NT2/D1 (cell line): Measurements from ENCODE around the gene MLPH.

ENCODE experiments used
- DNase-seq: peaks from one replicate; pipeline ENCODE4 v3.0.0-alpha.2; 2011; ENCODE audit warnings: low read depth, low spot score
- H3K27me3 ChIP-seq: 2 replicates; pipeline ENCODE4 v1.6.0; 2011; ENCODE audit warnings: mild to moderate bottlenecking; ENCODE audit not compliant: insufficient read length, insufficient read depth
- H3K36me3 ChIP-seq: 2 replicates; pipeline ENCODE4 v1.6.1; 2011; ENCODE audit warnings: mild to moderate bottlenecking, low read length, mixed read lengths; ENCODE audit not compliant: insufficient read depth, insufficient read length
- H3K4me1 ChIP-seq: 2 replicates; pipeline ENCODE4 v1.5.1; 2011; ENCODE audit not compliant: insufficient read depth, insufficient read length
- H3K4me3 ChIP-seq: 2 replicates; pipeline ENCODE4 v1.5.1; 2011; ENCODE audit warnings: low read depth; ENCODE audit not compliant: insufficient read length
- H3K9ac ChIP-seq: 2 replicates; pipeline ENCODE4 v1.6.0; 2011; ENCODE audit warnings: low read depth; ENCODE audit not compliant: insufficient read length
- H3K9me3 ChIP-seq: 2 replicates; pipeline ENCODE4 v1.5.1; 2011; ENCODE audit warnings: mild to moderate bottlenecking, low read length; ENCODE audit not compliant: insufficient read depth
- SUZ12 ChIP-seq: IDR thresholded peaks from 2 replicates; pipeline ENCODE4 v1.6.1; 2011; ENCODE audit not compliant: insufficient read length, insufficient read depth; ENCODE audit errors: extremely low read depth
- YY1 ChIP-seq: IDR thresholded peaks from 2 replicates; pipeline ENCODE4 v1.6.1; 2011; ENCODE audit not compliant: insufficient read length, insufficient read depth
- ZNF274 ChIP-seq: IDR thresholded peaks from 2 replicates; pipeline ENCODE4 v1.6.1; 2011; ENCODE audit warnings: mild to moderate bottlenecking, low read depth, low read length

Gene MLPH

DNA sequence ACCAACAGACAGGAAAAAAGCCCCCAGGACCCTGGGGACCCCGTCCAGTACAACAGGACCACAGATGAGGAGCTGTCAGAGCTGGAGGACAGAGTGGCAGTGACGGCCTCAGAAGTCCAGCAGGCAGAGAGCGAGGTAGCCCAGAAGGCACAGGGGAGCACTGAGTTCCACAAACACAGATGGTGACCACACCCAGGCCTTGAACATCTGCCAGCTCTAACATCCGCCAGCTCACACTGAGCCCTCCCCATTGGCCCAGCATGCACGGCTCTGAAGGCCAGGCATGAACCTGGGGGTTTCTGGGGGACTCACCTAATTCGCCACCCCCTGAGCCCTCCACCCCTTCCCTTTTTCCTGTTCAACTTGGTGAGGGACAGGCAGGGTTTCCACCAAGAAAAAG lies 53.8 kb downstream of the MLPH start:
- Histone ChIP-seq H3K9me3 (no peaks in the 10 kb centered on the region), H3K9ac (no peak overlapping the region), H3K27me3 (no peaks in the 10 kb centered on the region), H3K36me3 (no peaks in the 10 kb centered on the region), H3K4me1 (peaks cover 4% of the 10 kb centered on the region), H3K4me3 (no peak overlapping the region)
- no peak for TF ChIP-seq YY1
- no peak for TF ChIP-seq SUZ12
- no peak for TF ChIP-seq ZNF274
- DNase-seq: no peak

DNA sequence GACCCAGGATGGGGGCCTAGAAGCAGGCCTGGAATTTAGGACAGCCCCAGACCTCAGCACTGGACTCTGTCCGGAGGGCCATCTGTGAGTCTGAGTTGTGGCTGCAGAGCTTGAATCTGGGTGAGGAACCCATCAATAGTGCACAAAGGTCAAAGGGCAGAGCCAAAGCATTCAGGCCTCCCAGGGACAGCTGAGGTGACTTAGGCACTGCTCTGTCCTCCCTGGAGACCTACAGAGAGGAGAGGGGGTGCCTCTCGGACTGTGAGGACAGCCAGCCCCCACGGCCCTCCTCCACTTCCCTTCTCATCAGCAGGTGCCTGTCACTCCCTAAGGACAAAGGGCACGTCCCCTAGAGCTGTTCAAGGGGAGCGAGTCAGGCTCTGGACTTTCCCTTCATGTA lies 54.2 kb downstream of the MLPH start:
- no peaks in the 10 kb centered on the region for H3K9me3 ChIP-seq
- TF ChIP-seq ZNF274 (no peak), YY1 (no peak), SUZ12 (no peak)
- H3K9ac ChIP-seq: no peak overlapping the region
- H3K4me3 ChIP-seq: no peak overlapping the region
- no peak for DNase-seq
- H3K4me1 ChIP-seq: peaks cover 4% of the 10 kb centered on the region
- H3K27me3 ChIP-seq: no peaks in the 10 kb centered on the region
- H3K36me3 ChIP-seq: no peaks in the 10 kb centered on the region

DNA sequence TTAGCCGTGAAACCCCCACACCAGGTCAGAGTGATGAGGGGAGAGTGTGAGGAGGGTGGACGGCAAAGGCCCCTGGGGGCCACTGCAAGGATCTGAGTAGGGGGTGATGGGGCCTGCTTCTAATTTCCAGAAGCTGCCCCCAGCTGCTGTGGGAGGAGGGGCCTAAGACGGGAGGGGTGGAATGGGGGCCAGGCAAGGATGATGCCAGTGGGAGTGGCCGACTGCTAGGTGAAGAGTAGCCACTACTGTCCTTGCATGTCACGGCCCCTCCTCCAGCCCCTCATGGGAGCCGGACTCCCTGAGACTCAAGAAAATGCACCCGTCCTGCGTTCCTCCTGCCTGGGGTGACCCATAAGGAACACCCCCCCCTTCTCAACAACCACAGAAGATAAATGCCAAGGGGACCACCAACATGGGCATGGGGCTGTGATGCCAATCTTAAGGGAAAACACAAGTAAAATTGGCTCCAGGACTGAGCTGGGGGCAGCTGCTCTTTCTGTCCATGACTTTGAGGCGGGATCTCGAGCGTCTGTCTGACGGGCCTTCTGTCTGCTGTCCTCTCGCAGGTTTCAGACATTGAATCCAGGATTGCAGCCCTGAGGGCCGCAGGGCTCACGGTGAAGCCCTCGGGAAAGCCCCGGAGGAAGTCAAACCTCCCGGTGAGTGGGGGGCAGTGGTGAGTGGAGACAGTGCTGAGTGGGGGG lies 55.1 kb downstream of the MLPH start:
- TF ChIP-seq ZNF274: no peak
- peaks cover 4% of the 10 kb centered on the region for H3K4me1 ChIP-seq
- no peaks in the 10 kb centered on the region for H3K36me3 ChIP-seq
- no peaks in the 10 kb centered on the region for H3K9me3 ChIP-seq
- H3K27me3 ChIP-seq: no peaks in the 10 kb centered on the region
- no peak overlapping the region for H3K9ac ChIP-seq
- no peak overlapping the region for H3K4me3 ChIP-seq
- DNase-seq: no peak

DNA sequence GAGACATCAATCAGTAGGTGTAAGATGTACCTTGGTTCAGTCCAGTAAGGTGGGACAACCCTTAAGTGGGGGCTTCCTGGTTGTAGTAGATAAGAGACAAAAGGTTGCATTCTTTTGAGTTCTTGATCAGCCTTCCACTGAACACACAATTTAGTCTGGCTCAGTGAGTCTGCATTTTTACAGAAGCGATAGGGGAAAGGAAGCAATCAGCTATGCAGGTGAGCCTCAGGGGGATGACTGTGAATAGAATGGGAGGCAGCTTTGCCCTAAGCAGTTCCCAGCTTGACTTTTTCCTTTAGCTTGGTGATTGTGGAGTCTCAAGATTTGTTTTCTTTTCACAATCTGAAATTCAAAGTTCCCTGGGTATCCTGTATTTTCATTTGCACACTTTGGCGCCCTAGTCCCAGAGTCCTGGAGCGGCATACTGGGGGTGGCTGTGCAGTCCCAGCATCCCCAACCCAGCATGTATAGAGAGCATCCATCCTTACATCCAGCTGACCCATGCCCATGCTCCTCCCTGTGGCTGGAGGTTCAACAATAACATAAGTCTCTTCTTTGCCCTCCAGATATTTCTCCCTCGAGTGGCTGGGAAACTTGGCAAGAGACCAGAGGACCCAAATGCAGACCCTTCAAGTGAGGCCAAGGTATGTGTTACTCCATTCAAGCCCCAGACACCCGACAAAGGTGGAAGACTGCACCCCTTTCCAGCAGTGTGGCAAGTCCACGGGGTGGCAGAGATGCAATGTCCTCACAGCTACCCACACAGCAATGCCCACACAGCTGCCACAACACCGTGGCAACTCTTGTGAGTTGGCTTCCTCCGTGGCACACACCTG lies 59.2 kb downstream of the MLPH start:
- H3K9ac ChIP-seq: no peak overlapping the region
- no peaks in the 10 kb centered on the region for H3K36me3 ChIP-seq
- TF ChIP-seq YY1 (no peak), SUZ12 (no peak), ZNF274 (no peak)
- H3K4me1 ChIP-seq: no peaks in the 10 kb centered on the region
- H3K9me3 ChIP-seq: no peaks in the 10 kb centered on the region
- H3K27me3 ChIP-seq: no peaks in the 10 kb centered on the region
- no peak overlapping the region for H3K4me3 ChIP-seq
- no peak for DNase-seq

DNA sequence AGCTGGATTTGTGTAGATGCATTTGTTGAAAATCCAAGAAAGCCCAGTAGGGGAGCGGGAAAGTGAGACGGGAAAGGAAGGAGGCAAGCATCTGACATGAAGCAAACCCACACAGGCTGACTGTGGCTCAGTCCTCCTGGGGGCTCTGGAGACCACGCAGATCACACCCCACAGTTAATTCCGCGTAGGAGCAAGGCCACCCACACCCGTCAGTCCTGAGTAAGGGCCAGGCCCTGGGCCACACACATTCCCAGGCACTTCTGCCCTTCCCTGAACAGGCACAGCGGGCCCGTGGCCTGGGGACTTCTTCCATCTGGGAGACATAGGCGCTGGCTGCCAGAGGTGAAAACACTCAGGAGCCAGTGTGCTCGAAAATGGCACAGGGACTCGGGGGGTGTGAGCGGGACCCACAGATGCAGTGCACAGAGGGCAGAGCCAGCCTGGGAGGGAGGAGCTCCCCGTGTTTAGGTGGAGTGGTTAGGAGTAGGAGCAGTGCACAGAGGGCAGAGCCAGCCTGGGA lies 59.9 kb downstream of the MLPH start:
- no peak overlapping the region for H3K9ac ChIP-seq
- H3K4me3 ChIP-seq: no peak overlapping the region
- H3K36me3 ChIP-seq: no peaks in the 10 kb centered on the region
- H3K4me1 ChIP-seq: no peaks in the 10 kb centered on the region
- no peak for DNase-seq
- no peaks in the 10 kb centered on the region for H3K9me3 ChIP-seq
- TF ChIP-seq ZNF274 (no peak), YY1 (no peak), SUZ12 (no peak)
- no peaks in the 10 kb centered on the region for H3K27me3 ChIP-seq

DNA sequence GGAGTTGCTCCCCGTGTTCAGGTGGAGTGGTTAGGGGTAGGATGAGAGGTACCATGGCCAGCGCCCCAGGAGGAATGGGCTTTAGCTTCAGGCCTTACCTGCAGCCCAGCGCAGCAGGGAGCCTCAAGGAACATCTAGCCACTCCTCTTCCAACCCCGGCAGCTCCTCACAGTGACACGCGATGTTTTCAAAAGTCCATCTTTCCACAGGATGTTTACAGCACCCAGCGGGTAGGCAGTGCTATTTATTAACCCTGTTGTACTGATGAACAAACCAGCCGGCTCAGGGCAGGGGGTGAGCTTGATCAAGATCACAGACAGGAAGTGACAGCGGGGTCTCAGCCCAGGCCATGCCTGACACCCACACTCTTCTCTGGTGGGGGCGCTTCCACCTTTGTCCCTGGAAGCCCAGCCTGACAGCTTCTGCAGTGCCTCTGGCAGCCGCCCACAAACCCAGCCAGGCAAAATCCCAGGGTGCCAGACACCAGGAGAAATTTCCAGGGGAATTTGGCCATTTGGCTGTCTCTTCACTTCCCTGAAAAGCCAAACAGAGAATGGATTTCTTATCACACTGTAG lies 60.9 kb downstream of the MLPH start:
- Histone ChIP-seq H3K4me1 (no peaks in the 10 kb centered on the region), H3K27me3 (no peaks in the 10 kb centered on the region), H3K9ac (no peak overlapping the region), H3K9me3 (peaks cover 5% of the 10 kb centered on the region; the same call in 1 of the 2 replicates), H3K4me3 (no peak overlapping the region), H3K36me3 (no peaks in the 10 kb centered on the region)
- DNase-seq: no peak
- TF ChIP-seq ZNF274 (no peak), YY1 (no peak), SUZ12 (no peak)

DNA sequence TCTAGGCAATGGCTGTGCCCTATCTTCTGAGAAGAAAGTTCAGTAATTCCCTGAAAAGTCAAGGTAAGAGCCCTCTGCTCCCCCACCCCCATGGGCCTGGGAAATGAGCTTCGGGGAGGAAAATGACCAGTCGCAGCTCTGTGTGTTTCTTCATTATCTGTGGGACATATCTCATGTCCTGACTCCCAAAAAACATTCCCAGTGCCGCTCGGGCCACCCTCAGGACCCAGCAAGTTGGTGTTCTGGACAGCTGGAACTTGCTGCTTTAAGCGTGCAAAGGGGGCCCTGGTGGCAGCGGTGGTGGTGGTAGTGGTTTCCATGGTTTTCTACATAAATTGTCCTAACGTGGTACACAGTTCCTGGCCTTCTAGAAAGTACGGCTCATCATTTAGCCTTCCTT lies 62.2 kb downstream of the MLPH start:
- H3K4me1 ChIP-seq: no peaks in the 10 kb centered on the region
- no peak for DNase-seq

More for the DNA sequence above, 62.2 kb downstream of the MLPH start:
- Histone ChIP-seq H3K9ac (no peak overlapping the region), H3K27me3 (no peaks in the 10 kb centered on the region), H3K4me3 (no peak overlapping the region), H3K36me3 (no peaks in the 10 kb centered on the region), H3K9me3 (peaks cover 14% of the 10 kb centered on the region; the same call in 1 of the 2 replicates)
- TF ChIP-seq YY1: no peak
- no peak for TF ChIP-seq SUZ12
- no peak for TF ChIP-seq ZNF274
